ENCODE data around the gene NTSR1.

NTSR1 gene

GRCh38 chr20:62708591-62709536 is at the start of gene NTSR1:
NTSR1 (plus strand) TSS chr20:62708836; CDS start chr20:62709208, 372 bp downstream.
- peak; percentile 61 for DNase-seq (ENCODE audit: insufficient read length, low spot score)
- no peak for FAIRE-seq
- no peak for TF ChIP-seq CTCF (IDR thresholded peaks at IDR 0.05; ENCODE audit: insufficient read depth, missing control alignments)

GRCh38 chr20:62659488-62660239 is 49.0 kb upstream of the NTSR1 start:
- DNase-seq (ENCODE audit: insufficient read length, low spot score) (no peak), FAIRE-seq (no peak)
- no peak for TF ChIP-seq CTCF (IDR thresholded peaks at IDR 0.05; ENCODE audit: insufficient read depth, missing control alignments)

GRCh38 chr20:62660240-62660615 is 48.4 kb upstream of the NTSR1 start:
- no peak for TF ChIP-seq CTCF (IDR thresholded peaks at IDR 0.05; ENCODE audit: insufficient read depth, missing control alignments)
- no peak for DNase-seq (ENCODE audit: insufficient read length, low spot score)
- no peak for FAIRE-seq

GRCh38 chr20:62660768-62661167 is 47.9 kb upstream of the NTSR1 start:
- no peak for DNase-seq (ENCODE audit: insufficient read length, low spot score)
- FAIRE-seq: no peak
- TF ChIP-seq CTCF (IDR thresholded peaks at IDR 0.05; ENCODE audit: insufficient read depth, missing control alignments): no peak

GRCh38 chr20:62661647-62662046 is 47.0 kb upstream of the NTSR1 start:
- DNase-seq (ENCODE audit: insufficient read length, low spot score) (no peak), FAIRE-seq (no peak)
- TF ChIP-seq CTCF (IDR thresholded peaks at IDR 0.05; ENCODE audit: insufficient read depth, missing control alignments): no peak

GRCh38 chr20:62662422-62662821 is 46.2 kb upstream of the NTSR1 start:
- TF ChIP-seq CTCF (IDR thresholded peaks at IDR 0.05; ENCODE audit: insufficient read depth, missing control alignments): no peak
- FAIRE-seq (no peak), DNase-seq (ENCODE audit: insufficient read length, low spot score) (no peak)

All from D721Med (cell line).